ENCODE measurements around the gene MTMR11. TPM values are rescaled to one million over a fixed set of nuclear protein-coding genes. Genes with fewer than 3 reads are reported as not detected.
A peak's percentile ranks its signal among the peaks of the same experiment; 100 is the strongest.
"Not testable (repeated sequence)": the region's sequence is repeated elsewhere in the genome, so short reads cannot be mapped to it uniquely, and the experiment has no call there.

MTMR11 gene
- total RNA-seq, 1 donor from 2014 or later: 39.3 TPM

- Mint-ChIP-seq H3K4me3 (no peak overlapping the region), H3K27ac (no peak overlapping the region), H3K27me3 (ENCODE audit: low read depth) (no peaks in the 10 kb centered on the region), H3K4me1 (no peaks in the 10 kb centered on the region), H3K9me3 (no peaks in the 10 kb centered on the region), H3K36me3 (peaks cover 40% of the 10 kb centered on the region)
- no peak for TF ChIP-seq CTCF (IDR thresholded peaks at IDR 0.05; ENCODE audit: unreplicated experiment)
- DNase-seq (ENCODE audit: low spot score in 2 of 2, unreplicated experiment in 2 of 2): no peak
These were observed 28.8 kb upstream of the MTMR11 start for GRCh38 chr1:149965440-149965839.

DNA sequence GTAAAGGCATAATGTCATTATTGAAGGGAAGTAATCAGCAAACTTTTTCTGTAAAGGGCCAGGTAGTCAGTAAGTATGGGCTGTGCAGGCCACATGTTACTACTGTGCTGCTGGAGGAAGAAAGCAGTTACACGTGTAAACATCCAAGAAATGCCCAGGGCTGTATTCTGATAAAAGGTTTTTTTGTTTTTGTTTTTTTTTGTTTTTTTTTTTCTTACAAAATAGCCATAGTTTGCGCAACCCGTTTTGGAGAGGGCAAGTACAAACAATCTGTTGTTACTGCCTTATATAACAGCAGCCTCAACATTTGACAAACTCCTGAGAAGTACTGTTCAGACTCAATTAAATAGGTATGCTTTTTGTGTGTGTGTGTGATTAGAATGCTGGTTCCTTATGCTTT, 26.7 kb upstream of the MTMR11 start:
- Mint-ChIP-seq H3K4me1 (no peaks in the 10 kb centered on the region), H3K27me3 (ENCODE audit: low read depth) (no peaks in the 10 kb centered on the region), H3K27ac (peak overlapping the region; percentile 60), H3K9me3 (no peaks in the 10 kb centered on the region), H3K4me3 (no peak overlapping the region), H3K36me3 (peaks cover 50% of the 10 kb centered on the region)
- no peak for DNase-seq (ENCODE audit: low spot score in 2 of 2, unreplicated experiment in 2 of 2)
- TF ChIP-seq CTCF (IDR thresholded peaks at IDR 0.05; ENCODE audit: unreplicated experiment): no peak

DNA sequence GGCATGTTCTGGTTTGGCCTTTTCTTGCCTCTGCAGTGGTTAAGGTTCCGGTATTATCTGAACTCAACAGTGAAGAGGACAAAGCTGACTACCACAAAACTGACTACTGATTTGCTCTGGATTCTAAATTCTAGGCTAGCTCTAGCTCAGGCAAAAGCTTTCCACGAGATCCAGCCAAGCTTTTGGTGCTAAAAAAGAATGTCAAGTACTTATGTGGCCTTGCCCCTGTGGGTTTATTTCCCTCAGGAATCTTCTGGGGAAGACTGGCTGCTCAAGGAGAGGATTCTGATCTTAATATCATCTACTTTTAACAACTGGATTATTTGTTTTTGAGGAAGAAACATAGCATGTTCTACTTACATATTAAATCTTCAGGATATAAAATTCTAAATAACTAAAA, 26.1 kb upstream of the MTMR11 start:
- DNase-seq (ENCODE audit: low spot score in 2 of 2, unreplicated experiment in 2 of 2): no peak
- H3K27ac Mint-ChIP-seq: peak overlapping the region; percentile 60
- peaks cover 56% of the 10 kb centered on the region for H3K36me3 Mint-ChIP-seq
- no peaks in the 10 kb centered on the region for H3K4me1 Mint-ChIP-seq
- peaks cover 4% of the 10 kb centered on the region for H3K9me3 Mint-ChIP-seq
- no peaks in the 10 kb centered on the region for H3K27me3 Mint-ChIP-seq (ENCODE audit: low read depth)
- TF ChIP-seq CTCF (IDR thresholded peaks at IDR 0.05; ENCODE audit: unreplicated experiment): no peak
- H3K4me3 Mint-ChIP-seq: no peak overlapping the region

DNA sequence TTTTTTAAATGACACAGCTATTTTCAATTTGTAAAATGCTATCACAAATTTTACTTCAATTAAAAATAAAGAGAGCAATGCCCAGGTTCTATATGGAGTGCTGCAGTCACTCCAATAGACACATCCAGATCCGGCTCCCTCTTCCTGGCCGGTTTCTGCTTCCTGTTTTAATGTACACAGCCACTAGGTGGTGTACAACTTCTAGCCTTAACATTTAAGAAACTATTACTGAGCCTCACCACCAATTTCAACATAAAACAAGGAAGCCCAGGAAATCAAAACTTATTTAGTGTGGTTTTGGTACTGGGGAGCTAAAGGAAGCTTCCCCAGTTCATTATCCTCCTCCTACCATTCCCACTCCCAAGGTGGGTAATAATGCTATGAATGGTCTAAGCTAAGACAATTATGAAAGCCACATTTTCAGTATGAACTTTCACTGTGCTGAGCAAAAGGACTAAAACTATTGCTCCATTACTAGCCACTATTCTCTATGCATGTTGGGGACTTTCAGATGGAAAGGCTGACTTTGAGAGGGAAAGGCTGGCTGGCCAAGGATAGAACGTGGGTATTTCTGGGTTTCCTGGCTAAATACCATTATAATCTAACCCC, 25.5 kb upstream of the MTMR11 start:
- no peaks in the 10 kb centered on the region for H3K4me1 Mint-ChIP-seq
- peak overlapping the region; percentile 60 for H3K27ac Mint-ChIP-seq
- peak; percentile 74 for TF ChIP-seq CTCF (IDR thresholded peaks at IDR 0.05; ENCODE audit: unreplicated experiment)
- H3K27me3 Mint-ChIP-seq (ENCODE audit: low read depth): no peaks in the 10 kb centered on the region
- H3K9me3 Mint-ChIP-seq: peaks cover 4% of the 10 kb centered on the region
- H3K4me3 Mint-ChIP-seq: no peak overlapping the region
- peaks cover 60% of the 10 kb centered on the region for H3K36me3 Mint-ChIP-seq
- DNase-seq (ENCODE audit: low spot score in 2 of 2, unreplicated experiment in 2 of 2): no peak

- H3K27ac Mint-ChIP-seq; DNase-seq (ENCODE audit: low spot score in 2 of 2, unreplicated experiment in 2 of 2); H3K4me1 Mint-ChIP-seq; H3K4me3 Mint-ChIP-seq; H3K27me3 Mint-ChIP-seq (ENCODE audit: low read depth): not testable (repeated sequence)
- H3K9me3 Mint-ChIP-seq: peaks cover 34% of the 10 kb centered on the region
- H3K36me3 Mint-ChIP-seq: peaks cover 76% of the 10 kb centered on the region
These were observed 20.9 kb upstream of the MTMR11 start for GRCh38 chr1:149957548-149957947.

DNA sequence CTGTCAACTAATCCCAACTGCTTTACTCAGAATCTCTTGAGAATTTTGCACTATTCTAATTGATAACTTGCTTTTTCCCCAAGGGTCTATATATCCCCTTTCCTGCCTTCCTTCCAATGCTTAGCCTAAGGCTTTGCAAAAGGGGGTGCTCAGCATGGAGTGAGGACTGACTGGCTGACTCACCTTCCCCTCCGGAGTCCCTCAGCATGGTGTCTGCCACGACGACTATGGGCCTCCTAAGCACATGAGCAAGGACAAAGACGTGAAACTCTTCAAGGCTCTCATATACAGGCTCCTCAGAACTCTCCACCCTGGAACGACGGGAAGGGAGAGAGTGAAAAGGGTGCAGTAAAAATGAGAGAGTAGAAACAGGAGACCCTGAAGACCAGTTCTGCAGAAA, 13.2 kb upstream of the MTMR11 start:
- TF ChIP-seq CTCF (IDR thresholded peaks at IDR 0.05; ENCODE audit: unreplicated experiment): no peak
- Mint-ChIP-seq H3K4me1 (no peaks in the 10 kb centered on the region), H3K36me3 (peaks cover 43% of the 10 kb centered on the region), H3K27ac (no peak overlapping the region), H3K4me3 (no peak overlapping the region), H3K9me3 (peaks cover 16% of the 10 kb centered on the region), H3K27me3 (ENCODE audit: low read depth) (no peaks in the 10 kb centered on the region)
- no peak for DNase-seq (ENCODE audit: low spot score in 2 of 2, unreplicated experiment in 2 of 2)
